HEK293T (cell line): ENCODE data around the gene F11.

Source experiments
- CTCF ChIA-PET: fragments of 350-600 bp; formaldehyde crosslinking; extraction: SDS; loops from one replicate; lab custom pipeline; 2021; ENCODE audit warnings: antibody characterized with exemption, inconsistent platforms; lab: Yijun Ruan, JAX
- POLR2A ChIA-PET: fragments of 350-600 bp; formaldehyde crosslinking; extraction: SDS; loops from one replicate; lab custom pipeline; 2020; ENCODE audit warnings: antibody characterized with exemption, inconsistent platforms; lab: Yijun Ruan, JAX
- DNase-seq: peaks from one replicate; pipeline ENCODE4 v3.0.0; 2012; ENCODE audit warnings: mixed read lengths; ENCODE audit errors: extremely low spot score
- ARNT ChIP-seq: fragments of 450-650 bp; IDR thresholded peaks from 2 replicates; pipeline ENCODE4 v1.6.1; 2017; ENCODE audit warnings: mild to moderate bottlenecking
- BHLHE40 ChIP-seq: fragments of 450-650 bp; IDR thresholded peaks from 2 replicates; pipeline ENCODE4 v1.6.1; 2016; ENCODE audit warnings: mild to moderate bottlenecking, moderate library complexity, borderline replicate concordance
- CTBP1 ChIP-seq: fragments of 450-650 bp; IDR thresholded peaks from 2 replicates; pipeline ENCODE4 v1.6.1; 2016; ENCODE audit warnings: borderline replicate concordance
- ELF4 ChIP-seq: fragments of 450-650 bp; IDR thresholded peaks from 2 replicates; pipeline ENCODE4 v1.6.1; 2017; ENCODE audit warnings: antibody characterized with exemption
- FOXK2 ChIP-seq: fragments of 450-650 bp; IDR thresholded peaks from 2 replicates; pipeline ENCODE4 v1.6.1; 2016; ENCODE audit warnings: mild to moderate bottlenecking
- FOXM1 ChIP-seq: fragments of 450-650 bp; IDR thresholded peaks from 2 replicates; pipeline ENCODE4 v1.6.1; 2017; ENCODE audit warnings: mild to moderate bottlenecking, borderline replicate concordance
- L3MBTL2 ChIP-seq: fragments of 450-650 bp; conservative IDR thresholded peaks from 2 replicates; pipeline ENCODE4 v1.6.1; 2016; ENCODE audit warnings: mild to moderate bottlenecking
- LEF1 ChIP-seq: fragments of 450-650 bp; IDR thresholded peaks from 2 replicates; pipeline ENCODE4 v1.6.1; 2017; ENCODE audit warnings: mild to moderate bottlenecking, borderline replicate concordance
- SP1 ChIP-seq: fragments of 450-650 bp; IDR thresholded peaks from 2 replicates; pipeline ENCODE4 v1.6.1; 2017
- SUZ12 ChIP-seq: fragments of 450-650 bp; IDR thresholded peaks from 2 replicates; pipeline ENCODE4 v1.6.1; 2016; ENCODE audit warnings: mild to moderate bottlenecking
- TARDBP ChIP-seq: fragments of 450-650 bp; IDR thresholded peaks from 2 replicates; pipeline ENCODE4 v1.6.1; 2016
- ZNF384 ChIP-seq: fragments of 450-650 bp; IDR thresholded peaks from 2 replicates; pipeline ENCODE4 v1.6.1; 2016
- TF ChIP-seq, protein P1 (sequence below): fragments of 450-650 bp; IDR thresholded peaks from 2 replicates; pipeline ENCODE4 v1.6.1; 2016

F11 gene

DNA sequence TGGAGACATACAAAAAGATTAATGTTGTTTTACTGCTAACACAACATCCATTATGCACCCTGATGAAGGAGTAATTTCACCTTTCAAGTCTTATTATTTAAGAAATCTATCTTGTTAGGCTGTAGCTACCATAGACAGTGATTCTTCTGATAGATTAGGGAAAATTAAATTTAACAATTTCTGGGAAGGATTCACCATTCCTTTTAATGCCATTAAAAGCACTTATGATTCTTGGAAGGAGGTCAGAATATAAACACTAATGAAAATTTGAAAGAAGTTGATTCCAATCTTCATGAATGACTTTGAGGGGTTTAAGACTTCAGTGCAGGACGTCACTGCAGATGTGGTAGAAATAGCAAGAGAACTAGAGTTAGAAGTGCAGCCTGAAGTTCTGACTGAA is 69.8 kb downstream of the F11 start:
- CTCF ChIA-PET: interaction anchor here (0.7 kb wide), 1 partner anchor 173 kb away, joined by 3 read pairs; no protein-coding TSS in a partner anchor

More for the DNA sequence above, 69.8 kb downstream of the F11 start:
- no peak for DNase-seq
- POLR2A ChIA-PET: no interaction called here
- no peak for TF ChIP-seq SUZ12
- TF ChIP-seq LEF1: no peak
- no peak for TF ChIP-seq BHLHE40
- no peak for TF ChIP-seq L3MBTL2
- TF ChIP-seq, protein P1, sequence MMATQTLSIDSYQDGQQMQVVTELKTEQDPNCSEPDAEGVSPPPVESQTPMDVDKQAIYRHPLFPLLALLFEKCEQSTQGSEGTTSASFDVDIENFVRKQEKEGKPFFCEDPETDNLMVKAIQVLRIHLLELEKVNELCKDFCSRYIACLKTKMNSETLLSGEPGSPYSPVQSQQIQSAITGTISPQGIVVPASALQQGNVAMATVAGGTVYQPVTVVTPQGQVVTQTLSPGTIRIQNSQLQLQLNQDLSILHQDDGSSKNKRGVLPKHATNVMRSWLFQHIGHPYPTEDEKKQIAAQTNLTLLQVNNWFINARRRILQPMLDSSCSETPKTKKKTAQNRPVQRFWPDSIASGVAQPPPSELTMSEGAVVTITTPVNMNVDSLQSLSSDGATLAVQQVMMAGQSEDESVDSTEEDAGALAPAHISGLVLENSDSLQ: no peak
- no peak for TF ChIP-seq SP1
- TF ChIP-seq FOXM1: no peak
- no peak for TF ChIP-seq ELF4
- TF ChIP-seq ZNF384: no peak
- TF ChIP-seq ARNT: no peak
- TF ChIP-seq CTBP1: no peak
- no peak for TF ChIP-seq FOXK2
- no peak for TF ChIP-seq TARDBP
